ENCODE results near the gene HMCN2.

Gene HMCN2, protein sequence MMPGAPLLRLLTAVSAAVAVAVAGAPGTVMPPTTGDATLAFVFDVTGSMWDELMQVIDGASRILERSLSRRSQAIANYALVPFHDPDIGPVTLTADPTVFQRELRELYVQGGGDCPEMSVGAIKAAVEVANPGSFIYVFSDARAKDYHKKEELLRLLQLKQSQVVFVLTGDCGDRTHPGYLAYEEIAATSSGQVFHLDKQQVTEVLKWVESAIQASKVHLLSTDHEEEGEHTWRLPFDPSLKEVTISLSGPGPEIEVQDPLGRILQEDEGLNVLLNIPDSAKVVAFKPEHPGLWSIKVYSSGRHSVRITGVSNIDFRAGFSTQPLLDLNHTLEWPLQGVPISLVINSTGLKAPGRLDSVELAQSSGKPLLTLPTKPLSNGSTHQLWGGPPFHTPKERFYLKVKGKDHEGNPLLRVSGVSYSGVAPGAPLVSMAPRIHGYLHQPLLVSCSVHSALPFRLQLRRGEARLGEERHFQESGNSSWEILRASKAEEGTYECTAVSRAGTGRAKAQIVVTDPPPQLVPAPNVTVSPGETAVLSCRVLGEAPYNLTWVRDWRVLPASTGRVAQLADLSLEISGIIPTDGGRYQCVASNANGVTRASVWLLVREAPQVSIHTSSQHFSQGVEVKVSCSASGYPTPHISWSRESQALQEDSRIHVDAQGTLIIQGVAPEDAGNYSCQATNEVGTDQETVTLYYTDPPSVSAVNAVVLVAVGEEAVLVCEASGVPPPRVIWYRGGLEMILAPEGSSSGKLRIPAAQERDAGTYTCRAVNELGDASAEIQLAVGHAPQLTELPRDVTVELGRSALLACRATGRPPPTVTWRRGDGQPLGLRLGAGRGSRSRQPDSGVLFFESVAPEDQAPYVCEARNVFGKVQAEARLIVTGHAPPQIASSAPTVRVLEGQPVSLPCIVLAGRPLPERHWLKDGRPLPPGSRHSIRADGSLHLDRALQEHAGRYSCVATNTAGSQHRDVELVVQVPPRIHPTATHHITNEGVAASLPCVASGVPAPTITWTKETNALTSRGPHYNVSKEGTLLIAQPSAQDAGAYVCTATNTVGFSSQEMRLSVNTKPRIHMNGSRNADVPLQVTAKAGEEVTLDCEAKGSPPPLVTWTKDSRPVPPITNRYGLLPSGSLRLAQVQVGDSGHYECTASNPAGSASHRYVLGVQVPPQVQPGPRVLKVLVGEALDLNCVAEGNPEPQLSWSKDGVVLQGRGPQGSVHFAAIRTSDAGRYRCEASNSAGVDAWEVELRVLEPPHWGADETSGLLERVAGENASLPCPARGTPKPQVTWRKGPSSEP (N-terminal part only)

GRCh38 chr9:130265431-130266235 lies at the start of gene HMCN2:
HMCN2 (plus strand) TSS chr9:130265760; CDS start chr9:130265879, 119 bp downstream.
- H3K4me3 ChIP-seq (ENCODE audit: control insufficient read depth, low read depth, low read length): no peak within 1 kb of the TSS
- no peak for DNase-seq (ENCODE audit: low read depth)
- TF ChIP-seq CTCF (IDR thresholded peaks at IDR 0.05; ENCODE audit: control insufficient read depth, insufficient read depth, low read depth, low read length, missing control alignments): no peak

GRCh38 chr9:130217838-130218237 lies 47.7 kb upstream of the HMCN2 start:
- H3K4me3 ChIP-seq (ENCODE audit: control insufficient read depth, low read depth, low read length): no peak overlapping the region
- TF ChIP-seq CTCF (IDR thresholded peaks at IDR 0.05; ENCODE audit: control insufficient read depth, insufficient read depth, low read depth, low read length, missing control alignments): no peak
- no peak for DNase-seq (ENCODE audit: low read depth)

DNA sequence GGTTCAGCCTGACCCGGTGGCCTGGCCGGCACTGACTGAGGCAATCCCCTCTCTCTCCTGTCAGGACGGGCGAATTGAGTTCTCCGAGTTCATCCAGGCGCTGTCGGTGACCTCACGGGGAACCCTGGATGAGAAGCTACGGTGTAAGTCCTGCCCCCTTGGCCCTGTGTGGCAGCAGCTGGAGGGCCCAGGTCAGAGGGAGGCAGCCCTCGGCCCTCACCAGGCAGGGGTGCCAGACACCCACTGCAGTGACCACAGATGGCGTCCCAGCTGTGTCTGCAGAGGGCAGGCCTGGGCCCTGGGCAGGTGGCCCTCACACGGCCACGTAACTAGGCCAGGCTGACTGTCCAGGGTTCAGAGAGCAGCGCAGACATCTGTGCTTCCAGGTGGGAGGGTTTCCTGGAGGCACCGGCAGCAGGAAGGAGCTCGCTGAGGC lies 45.9 kb upstream of the HMCN2 start:
- no peak for TF ChIP-seq CTCF (IDR thresholded peaks at IDR 0.05; ENCODE audit: control insufficient read depth, insufficient read depth, low read depth, low read length, missing control alignments)
- H3K4me3 ChIP-seq (ENCODE audit: control insufficient read depth, low read depth, low read length): no peak overlapping the region
- DNase-seq (ENCODE audit: low read depth): no peak

- DNase-seq (ENCODE audit: low read depth): no peak
- peak; percentile 44 for TF ChIP-seq CTCF (IDR thresholded peaks at IDR 0.05; ENCODE audit: control insufficient read depth, insufficient read depth, low read depth, low read length, missing control alignments)
- no peak overlapping the region for H3K4me3 ChIP-seq (ENCODE audit: control insufficient read depth, low read depth, low read length)
Measured at GRCh38 chr9:130220352-130220751, 45.2 kb upstream of the HMCN2 start.

- no peak overlapping the region for H3K4me3 ChIP-seq (ENCODE audit: control insufficient read depth, low read depth, low read length)
- no peak for DNase-seq (ENCODE audit: low read depth)
- TF ChIP-seq CTCF (IDR thresholded peaks at IDR 0.05; ENCODE audit: control insufficient read depth, insufficient read depth, low read depth, low read length, missing control alignments): no peak
Measured at GRCh38 chr9:130222833-130223232, 42.7 kb upstream of the HMCN2 start.
